ENCODE data around the gene CDK1.

The CDK1 gene

GRCh38 chr10:60777696-60778213 is 523 bp upstream of the CDK1 start:
- no peak for DNase-seq (ENCODE audit: low read depth in 1 of 2, low spot score in 1 of 2)

- no peak for DNase-seq (ENCODE audit: low read depth in 1 of 2, low spot score in 1 of 2)
Measured at GRCh38 chr10:60778971-60779796, 906 bp downstream of the CDK1 start.

DNA sequence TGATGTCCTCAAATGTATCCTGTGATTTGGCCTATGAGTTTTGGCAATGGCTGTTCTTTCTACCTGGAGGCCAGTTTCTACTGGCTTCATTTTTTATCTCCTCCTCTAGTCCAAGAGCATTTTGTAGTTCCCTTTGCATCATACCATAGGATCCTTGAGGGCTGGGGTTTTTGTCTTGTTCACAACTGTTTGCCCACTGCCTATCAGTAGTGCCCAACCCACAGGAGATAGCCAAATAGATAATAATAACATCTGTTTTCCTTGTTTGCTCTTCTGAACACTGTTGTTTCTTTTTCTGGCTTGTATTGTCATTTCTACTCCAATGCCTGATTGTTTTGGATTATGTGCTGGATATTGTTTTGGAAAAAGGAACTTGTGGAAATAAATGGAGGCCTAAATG is 3.4 kb downstream of the CDK1 start:
- DNase-seq (ENCODE audit: low read depth in 1 of 2, low spot score in 1 of 2) = no peak

DNA sequence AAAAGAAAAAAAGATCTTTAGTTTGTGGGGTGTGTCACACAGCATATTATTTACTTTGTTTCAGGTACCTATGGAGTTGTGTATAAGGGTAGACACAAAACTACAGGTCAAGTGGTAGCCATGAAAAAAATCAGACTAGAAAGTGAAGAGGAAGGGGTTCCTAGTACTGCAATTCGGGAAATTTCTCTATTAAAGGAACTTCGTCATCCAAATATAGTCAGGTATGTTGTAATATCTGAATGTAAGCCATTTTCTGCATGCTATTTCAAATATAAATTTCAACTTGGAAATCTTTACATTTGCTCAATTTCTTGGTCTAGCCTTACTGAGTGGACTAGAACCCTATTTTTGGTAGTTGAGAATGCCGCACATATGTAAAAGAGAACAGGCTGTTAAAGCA is 6.4 kb downstream of the CDK1 start:
- DNase-seq (ENCODE audit: low read depth in 1 of 2, low spot score in 1 of 2) = no peak

DNA sequence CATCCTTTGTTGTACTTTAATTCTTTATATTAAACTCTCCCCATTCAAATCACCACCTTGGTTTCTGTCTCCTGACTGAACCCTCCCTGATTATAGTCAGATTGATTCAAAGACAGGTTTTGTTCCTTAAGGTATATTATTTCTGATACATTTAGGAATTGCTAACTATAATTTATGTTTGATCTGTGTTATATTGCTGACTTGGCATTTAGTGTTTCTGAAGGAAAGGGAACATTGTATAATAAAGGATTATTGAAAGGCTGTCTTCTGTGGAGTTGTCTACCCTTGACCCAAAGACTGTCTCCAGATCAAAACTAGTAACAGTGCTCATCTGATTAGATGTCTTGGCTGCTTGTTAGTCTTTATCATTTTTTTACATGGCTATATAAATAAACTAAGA is 10.3 kb downstream of the CDK1 start:
- no peak for DNase-seq (ENCODE audit: low read depth in 1 of 2, low spot score in 1 of 2)

GRCh38 chr10:60789340-60789739 is 11.1 kb downstream of the CDK1 start:
- no peak for DNase-seq (ENCODE audit: low read depth in 1 of 2, low spot score in 1 of 2)

DNA sequence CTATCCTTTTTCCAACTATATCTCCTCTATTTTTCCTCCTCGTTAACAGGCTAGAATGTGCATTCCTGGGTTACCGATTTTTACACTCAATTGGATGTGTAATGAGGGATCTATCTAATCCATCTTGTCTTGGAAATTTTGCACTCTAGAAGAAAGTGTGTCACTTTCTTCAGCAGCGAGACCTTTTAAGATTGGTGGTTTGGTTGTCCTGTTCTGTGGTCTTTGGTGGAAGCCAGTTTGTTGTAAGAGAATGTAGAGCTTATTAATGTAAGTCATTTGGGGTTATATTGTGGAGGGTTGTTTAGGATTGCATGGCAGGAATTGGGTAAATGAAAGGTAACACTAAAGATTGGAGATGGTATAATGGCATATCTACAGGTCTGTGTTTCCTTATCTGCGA is 16.7 kb downstream of the CDK1 start:
- DNase-seq (ENCODE audit: low read depth in 1 of 2, low spot score in 1 of 2) = no peak

GRCh38 chr10:60795465-60796202 is 17.4 kb downstream of the CDK1 start:
- no peak for DNase-seq (ENCODE audit: low read depth in 1 of 2, low spot score in 1 of 2)

DNA sequence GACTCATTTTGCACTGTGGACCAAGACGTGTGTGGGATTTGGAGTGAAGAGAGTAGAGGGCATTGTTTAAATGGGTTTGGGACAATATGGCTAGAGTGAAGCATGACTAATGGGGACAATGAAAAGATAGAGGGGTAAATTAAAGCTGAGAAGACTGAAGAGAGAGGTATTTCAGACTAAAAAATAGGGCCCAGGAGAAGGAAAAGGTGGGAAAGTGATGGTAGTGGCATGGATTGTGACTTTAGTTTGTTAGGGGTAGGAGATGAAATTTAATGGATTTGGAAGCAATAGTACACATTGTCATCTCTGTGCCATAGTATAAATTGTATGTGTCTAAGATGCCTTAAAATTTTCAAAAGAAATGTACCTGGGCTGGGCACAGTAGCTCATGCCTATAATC is 18.2 kb downstream of the CDK1 start:
- DNase-seq (ENCODE audit: low read depth in 1 of 2, low spot score in 1 of 2) = no peak

GRCh38 chr10:60797200-60797599 is 18.9 kb downstream of the CDK1 start:
- DNase-seq (ENCODE audit: low read depth in 1 of 2, low spot score in 1 of 2) = no peak

DNA sequence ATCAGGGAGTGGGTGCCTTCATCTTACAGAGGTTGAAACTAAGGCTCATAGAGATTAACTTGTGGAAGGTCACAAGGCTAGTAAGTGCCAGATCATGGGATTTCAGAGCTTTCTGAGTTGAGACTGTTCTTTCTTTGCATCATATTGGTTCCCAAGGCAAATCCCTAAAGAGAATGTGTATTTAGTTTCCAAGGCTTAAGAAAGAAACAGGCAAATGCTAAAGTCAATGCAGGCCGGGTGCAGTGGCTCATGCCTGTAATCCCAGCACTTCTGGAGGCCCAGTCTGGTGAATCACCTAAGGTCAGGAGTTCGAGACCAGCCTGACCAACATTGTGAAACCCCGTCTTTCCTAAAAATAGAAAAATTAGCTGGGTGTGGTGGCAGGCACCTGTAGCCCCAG is 19.8 kb downstream of the CDK1 start:
- no peak for DNase-seq (ENCODE audit: low read depth in 1 of 2, low spot score in 1 of 2)

DNA sequence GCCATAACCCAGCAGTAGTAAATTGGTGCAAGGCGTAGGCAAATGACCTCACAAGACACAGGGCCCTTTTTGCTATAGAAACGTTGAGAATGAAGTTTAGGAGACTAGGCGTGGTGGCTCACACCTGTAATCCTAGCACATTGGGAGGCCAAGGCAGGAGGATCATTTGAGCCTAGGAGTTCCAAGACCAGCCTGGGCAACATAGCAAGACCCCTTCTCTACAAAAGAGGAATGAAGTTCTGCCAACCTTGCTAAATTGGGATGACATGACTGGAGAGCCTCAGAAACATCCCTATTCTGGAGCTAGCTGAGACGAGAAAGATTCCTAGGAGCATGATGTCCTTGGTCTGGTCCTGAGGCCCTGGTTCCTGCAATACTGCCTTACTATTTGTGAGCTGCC is 20.6 kb downstream of the CDK1 start:
- no peak for DNase-seq (ENCODE audit: low read depth in 1 of 2, low spot score in 1 of 2)

DNA sequence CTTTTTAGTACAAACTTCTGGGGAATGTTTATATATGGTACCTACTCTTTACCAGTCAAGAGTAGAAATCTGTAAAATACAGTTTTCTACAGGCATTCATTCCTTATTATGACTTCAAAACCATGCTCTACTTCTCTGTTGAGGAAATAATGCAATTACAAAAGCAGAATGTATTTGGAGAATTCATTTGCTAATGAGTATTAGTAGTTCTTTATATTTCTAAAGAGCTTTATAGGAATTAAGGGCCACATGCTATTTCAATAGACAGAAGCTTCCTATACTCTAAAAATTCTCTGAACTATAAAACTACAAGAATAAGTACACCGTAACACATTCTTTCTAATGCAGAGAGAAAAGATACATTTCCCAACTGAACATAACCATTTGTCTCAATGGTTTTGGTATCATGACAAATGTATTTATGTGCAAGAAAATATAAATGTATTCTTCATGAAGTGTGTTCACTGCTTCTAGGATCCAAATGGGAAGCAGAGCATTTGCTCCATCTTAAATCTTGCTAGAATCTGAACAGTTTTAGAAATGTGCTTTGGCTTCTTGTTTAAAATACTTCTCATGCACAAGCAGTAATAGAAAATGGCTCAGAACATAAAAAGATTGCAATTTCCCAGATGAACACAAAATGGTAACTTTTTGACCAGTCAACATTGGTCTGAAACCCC is 21.8 kb downstream of the CDK1 start:
- no peak for DNase-seq (ENCODE audit: low read depth in 1 of 2, low spot score in 1 of 2)

- DNase-seq (ENCODE audit: low read depth in 1 of 2, low spot score in 1 of 2) = no peak
Measured at GRCh38 chr10:60800918-60801317, 22.6 kb downstream of the CDK1 start.

GRCh38 chr10:60801522-60801921 is 23.2 kb downstream of the CDK1 start:
- no peak for DNase-seq (ENCODE audit: low read depth in 1 of 2, low spot score in 1 of 2)

- DNase-seq (ENCODE audit: low read depth in 1 of 2, low spot score in 1 of 2) = no peak
Measured at GRCh38 chr10:60803433-60803832, 25.2 kb downstream of the CDK1 start.

GRCh38 chr10:60803865-60804264 is 25.6 kb downstream of the CDK1 start:
- DNase-seq (ENCODE audit: low read depth in 1 of 2, low spot score in 1 of 2) = no peak

DNA sequence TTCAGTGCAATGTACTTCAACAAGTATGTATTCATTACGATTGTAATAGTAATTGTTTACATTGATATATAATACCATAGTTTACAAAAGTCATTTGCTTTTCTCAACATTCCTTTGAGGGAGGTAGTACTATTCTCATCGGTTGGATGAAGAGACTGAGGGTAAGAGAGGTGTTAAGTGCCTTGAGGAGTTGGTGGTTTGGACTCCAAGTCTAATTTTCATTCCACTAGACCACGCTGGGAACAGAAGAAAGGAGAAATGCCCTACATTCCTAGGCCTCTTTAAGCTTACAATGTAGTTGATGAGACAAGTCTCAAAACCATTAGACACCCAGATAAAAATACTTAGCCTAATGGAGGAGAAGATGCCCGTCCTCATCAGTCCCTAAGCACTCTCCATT is 28.6 kb downstream of the CDK1 start:
- DNase-seq (ENCODE audit: low read depth in 1 of 2, low spot score in 1 of 2) = no peak

GRCh38 chr10:60807499-60807898 is 29.2 kb downstream of the CDK1 start:
- no peak for DNase-seq (ENCODE audit: low read depth in 1 of 2, low spot score in 1 of 2)

DNA sequence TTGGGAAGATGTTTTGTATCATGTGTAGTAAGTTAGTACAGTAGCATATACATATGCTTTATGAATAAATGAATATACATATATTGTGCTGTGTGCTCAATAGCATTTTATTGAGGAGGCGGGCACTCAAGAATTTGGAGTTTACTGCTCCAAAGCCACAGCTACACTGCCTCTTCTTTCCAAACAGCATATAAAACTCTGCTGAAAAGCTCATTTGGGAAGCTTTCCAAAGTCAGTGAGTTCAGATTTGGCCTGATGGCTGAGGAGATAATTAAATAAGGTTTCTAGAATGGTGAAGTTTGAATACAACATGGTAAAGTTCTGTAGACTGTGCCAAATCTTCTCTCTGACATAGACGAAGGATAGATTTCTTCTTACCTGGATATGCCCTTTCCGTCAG is 29.8 kb downstream of the CDK1 start:
- no peak for DNase-seq (ENCODE audit: low read depth in 1 of 2, low spot score in 1 of 2)

- DNase-seq (ENCODE audit: low read depth in 1 of 2, low spot score in 1 of 2) = no peak
Measured at GRCh38 chr10:60809157-60809556, 30.9 kb downstream of the CDK1 start.

Data from stimulated activated CD4-positive, alpha-beta T cell treated with anti-CD3 and anti-CD28 coated beads, Interleukin-15, amount 100 ng/mL, for 1 hour (primary cell).